Limb (tissue), 2 donors: ENCODE data around the gene KEL.

Experiments used
- DNase-seq, 2 donors: peaks; one replicate each; pipeline ENCODE4 v3.0.0-alpha.2; 2016; ENCODE audit errors: extremely low spot score in 2 of 2

The KEL gene

GRCh38 chr7:142898377-142899170 lies 63.6 kb downstream of the KEL start:
- DNase-seq = peak in 1 of 2 donors; percentile 14

GRCh38 chr7:142897691-142898090 lies 64.5 kb downstream of the KEL start:
- DNase-seq = no peak

- no peak for DNase-seq
Observed at GRCh38 chr7:142896741-142897379, 65.3 kb downstream of the KEL start.

- no peak for DNase-seq
Observed at GRCh38 chr7:142896151-142896550, 66.0 kb downstream of the KEL start.

- DNase-seq = no peak
Observed at GRCh38 chr7:142894985-142895593, 67.1 kb downstream of the KEL start.

- peak in 1 of 2 donors; percentile 20 for DNase-seq
Observed at GRCh38 chr7:142894112-142894984, 67.8 kb downstream of the KEL start.

- no peak for DNase-seq
Observed at GRCh38 chr7:142892951-142893350, 69.2 kb downstream of the KEL start.

GRCh38 chr7:142891490-142892082 lies 70.6 kb downstream of the KEL start:
- no peak for DNase-seq
